IPS-NIHi11 (cell line): ENCODE results near the gene EHD3.

ENCODE experiments used
- DNase-seq: peaks from one replicate; pipeline ENCODE4 v3.0.0; 2012; ENCODE audit warnings: mixed read lengths, low spot score

EHD3 gene

DNA sequence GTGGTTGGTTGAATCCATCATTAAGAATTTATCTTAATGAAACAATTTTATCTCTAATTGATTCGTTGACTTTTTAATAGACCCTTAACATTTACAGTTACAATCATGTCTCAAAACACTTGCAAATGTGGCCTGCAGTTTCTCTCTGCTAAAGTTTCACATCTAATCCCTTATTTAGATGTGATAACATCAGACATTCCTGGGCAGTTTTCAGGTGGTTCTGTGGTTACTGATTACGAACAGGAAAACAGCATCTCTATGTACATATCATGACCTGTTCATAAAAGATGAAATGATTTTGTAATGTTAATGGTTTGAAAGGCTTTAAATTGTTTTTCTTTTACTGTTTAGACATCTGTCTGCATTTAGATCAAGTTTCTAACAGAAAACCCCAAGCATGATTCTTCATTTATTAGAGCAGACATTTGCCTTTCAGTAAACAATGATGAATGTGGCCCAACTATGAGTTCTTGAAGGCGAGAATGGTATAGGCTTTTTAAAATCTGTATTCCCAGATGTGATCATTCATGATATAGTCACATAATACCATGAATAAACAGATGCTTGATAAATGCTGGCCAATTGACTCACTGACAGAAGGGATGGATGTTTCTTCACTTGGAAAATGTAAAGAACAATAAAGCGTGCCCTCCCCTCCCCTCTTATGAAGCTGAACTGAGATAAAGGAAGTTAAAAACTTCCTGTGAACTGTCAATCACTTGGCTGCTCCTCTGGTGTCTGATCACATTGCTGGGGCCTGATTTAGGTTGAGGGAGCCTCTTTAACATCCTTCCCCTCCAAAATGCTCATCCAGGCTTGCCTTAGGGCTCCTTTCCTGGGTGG is 20.1 kb upstream of the EHD3 start:
- no peak for DNase-seq

DNA sequence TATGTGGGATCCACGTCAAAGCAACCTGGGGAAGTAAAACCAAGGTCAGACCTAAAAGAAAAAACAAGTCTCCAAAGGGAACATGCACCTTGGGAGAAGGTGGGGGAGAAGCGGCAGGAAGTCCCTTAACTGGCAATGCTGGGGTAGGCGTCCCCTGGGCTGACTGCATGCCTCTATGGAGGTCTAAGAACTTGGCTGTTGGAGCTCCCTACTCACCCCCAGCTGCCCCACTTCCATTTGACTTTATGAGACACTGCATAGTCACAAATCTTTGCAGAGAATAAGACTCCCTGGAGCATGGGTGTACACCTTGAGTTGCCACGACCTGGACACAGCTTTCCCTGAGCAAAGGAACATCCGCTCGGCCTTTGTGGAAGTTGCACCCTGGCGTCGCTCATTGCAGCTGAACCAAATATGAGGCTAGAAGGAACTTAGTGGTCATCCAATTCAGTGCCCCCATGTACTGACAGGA is 19.5 kb upstream of the EHD3 start:
- DNase-seq: no peak

DNA sequence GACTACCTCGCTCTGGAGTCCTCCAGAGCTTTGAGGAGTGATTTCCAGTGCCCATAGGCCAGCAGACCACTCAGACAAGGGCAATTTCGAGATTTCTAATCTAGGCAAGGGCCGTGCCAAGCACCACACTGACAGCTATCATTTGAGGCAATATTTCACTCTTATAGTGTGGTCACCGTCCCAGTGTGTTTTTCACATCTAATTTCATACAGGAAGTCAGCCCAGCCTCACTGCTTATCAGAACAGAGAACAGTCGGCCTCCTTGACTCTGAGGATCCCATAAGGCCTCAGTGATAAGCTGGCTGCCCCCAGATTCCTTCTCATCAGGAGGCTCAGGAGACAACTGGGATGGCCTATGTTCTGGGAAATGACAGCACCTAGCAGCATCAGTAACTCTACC is 17.2 kb upstream of the EHD3 start:
- no peak for DNase-seq

DNA sequence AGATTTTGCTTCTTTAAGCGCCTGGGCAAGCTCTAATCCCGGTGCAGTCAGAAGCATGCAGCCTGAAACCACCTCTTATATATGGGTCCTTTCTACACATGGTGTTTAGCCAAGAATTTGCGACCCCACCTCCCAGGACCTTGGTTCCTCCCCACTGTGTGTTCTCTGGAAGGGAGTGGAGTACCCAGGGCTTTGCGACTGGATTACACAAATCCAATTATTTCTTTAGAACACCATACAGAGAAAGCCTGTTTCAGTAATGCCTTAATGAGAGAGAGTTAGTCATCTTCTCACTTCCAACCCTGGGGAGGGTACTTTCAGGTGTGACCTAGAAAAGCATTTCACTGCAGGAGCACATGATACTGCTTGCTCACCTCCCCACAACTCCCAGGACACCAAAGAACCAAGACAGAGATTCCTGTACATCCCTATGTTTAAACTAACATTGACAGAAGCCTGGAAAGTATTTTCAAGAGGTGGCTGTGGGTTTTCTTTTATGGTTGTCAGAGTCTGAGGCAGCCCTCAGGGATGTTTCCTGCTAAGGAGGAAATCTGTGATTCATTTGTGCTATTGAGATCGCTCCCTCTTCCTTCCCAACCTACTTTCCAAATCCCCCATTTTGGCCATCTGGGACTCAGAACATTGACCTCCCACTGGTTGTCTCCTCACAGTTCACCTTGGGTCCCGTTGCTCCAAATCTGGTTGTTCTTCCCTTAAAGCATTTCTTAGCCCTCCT is 16.3 kb upstream of the EHD3 start, which contains the start of gene CAPN14:
Gene CAPN14 (minus strand): TSS at position 51 of the 736 bp plus-strand sequence. CDS start 12,068 bp downstream, outside the sequence.
- no peak for DNase-seq

DNA sequence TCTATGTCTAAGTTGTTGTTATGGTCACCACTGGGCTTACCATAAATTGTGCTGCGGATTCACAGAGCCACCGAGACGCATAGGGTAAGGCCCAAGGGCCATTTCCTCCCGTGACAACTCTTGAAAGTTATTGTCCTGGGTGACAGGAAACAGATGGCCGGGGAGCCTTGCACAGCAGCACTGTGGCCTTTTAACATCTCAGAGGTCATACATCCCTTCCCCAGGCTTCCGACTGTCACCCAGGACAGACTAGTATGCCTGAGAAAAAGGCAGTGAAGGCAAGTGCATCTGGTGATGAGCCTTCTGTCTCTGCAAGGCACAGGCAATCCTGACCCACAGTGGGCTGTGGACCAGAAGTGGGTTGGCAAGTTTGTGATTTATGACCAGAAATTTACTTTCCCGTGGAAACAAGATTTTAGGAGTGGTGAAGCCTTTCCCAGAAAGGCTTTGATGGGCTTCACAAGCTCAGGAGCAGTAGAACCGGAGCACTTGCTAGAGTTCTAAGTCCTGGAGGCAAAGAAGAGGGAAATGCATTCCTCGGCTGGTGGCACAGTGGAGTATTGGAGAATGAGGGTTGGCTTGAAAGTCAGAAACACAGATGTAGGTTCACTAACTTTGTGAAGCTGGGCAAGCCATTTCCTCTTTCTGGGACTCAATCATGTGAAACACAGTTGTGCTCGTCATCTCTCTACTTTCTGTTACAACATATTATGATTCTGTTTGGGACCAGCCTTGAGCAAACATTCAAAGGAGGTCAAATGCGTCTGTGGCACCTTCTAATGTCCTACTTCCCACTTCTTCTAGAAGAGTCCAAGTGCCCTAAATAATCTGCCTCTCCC is 14.6 kb upstream of the EHD3 start:
- no peak for DNase-seq

DNA sequence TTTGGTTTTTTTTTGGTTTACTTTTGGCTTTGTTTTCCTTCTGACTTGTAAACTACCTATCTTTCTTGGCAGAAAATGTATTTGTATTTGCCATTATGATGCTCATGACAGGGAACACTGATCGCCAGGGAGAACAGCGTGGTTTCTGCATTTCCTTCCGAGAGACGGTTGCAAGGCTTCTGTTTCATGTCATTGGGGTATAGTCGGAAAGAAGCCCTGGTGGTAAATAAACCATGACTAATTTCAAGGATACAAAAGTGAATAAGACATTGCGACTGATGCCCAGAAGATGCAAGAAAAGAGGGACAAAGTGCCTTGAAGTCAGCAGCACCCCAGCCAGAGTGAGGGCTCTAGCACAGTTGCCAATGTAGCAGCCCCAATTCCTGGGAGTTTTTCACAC is 12.4 kb upstream of the EHD3 start:
- no peak for DNase-seq

DNA sequence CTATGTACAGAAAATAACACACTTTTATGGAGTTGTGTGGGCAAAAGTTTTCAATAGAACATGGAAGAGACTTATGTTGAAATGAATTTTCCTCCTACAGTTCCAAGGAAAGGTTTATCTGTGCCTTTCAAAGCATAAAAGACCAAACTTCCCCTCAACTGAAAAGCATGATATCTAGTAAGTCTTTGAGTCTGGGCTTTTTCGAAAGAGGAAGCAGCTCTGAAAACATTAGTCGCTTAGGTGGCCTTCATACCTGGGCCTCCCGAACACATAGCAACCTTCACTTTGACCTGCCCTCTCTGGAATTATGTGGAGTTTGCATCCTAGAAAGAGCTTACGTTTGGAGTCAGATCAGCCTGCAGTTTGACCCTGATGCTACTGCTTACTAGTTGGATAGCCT is 11.9 kb upstream of the EHD3 start:
- no peak for DNase-seq

DNA sequence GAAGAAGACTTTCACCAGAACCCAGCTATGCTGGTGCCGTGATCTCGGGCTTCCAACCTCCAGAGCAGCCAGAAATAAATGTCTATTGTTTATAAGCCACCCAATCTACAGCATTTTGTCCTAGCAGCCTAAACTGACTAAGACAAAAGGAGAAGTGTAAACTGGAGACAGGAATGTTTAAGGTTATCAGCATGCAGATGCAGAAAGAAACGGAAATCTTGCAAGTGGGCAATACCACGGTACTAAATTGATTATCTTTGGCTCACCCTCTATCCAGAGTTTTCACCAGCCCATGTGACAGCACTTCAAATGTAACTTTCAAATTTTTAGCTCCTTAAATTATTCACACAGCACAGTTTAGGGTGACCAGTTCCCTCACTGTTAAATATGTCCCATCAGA is 10.9 kb upstream of the EHD3 start:
- no peak for DNase-seq

DNA sequence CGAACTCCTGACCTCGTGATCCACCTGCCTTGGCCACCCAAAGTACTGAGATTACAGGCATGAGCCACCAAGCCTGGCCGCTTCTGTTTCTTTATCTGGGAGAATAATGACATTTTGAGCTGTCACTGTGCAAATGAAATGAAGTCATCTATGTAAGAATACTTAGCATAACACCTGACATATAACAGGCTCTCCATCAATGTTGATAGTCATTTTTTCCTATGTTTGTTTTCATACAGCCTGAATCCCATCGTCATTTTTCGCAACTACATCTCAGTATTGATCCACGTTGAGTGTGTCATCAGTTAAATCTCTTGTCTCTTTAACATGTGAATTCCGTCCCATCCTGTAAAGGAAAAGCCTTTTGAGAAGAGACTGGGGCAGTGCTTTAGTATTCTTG is 10.2 kb upstream of the EHD3 start:
- no peak for DNase-seq

DNA sequence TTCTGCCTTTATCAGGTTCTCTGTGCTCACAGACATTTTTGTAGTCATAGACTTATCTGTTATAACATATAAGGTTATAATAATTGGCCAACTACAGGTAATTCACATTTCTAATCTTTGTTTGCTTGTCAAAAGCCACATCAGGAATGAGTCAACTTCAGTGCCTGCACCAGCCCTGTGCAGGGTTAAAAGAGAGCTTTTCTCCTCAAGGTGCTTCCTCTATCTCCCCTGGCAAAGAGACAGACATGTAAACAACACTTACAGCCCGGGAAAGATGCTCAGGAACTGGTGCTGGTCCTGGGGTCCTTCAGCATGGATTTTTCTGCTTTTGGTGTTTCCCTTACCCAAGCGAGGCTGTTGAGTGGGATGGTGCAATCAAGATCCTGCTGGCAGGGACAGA is 7.7 kb upstream of the EHD3 start:
- no peak for DNase-seq

DNA sequence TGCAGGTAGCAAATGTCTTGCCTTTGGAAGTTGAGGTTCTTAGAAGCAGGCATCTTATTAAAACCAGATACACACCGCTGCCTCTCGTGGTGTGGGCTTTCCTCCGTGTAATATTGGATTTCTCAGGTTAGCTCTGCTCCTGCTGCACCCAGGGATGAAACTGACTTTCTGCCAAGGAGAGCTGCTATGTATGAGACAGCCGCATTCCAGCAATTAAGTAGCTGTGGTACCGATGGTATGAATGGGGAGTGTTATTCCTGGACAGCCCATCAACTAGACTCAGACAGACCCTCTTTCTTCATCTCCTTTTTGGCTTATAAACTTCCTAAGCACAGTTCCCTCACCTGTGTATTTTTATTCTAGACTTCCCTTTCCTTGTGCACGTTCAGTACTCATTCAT is 6.8 kb upstream of the EHD3 start:
- no peak for DNase-seq

DNA sequence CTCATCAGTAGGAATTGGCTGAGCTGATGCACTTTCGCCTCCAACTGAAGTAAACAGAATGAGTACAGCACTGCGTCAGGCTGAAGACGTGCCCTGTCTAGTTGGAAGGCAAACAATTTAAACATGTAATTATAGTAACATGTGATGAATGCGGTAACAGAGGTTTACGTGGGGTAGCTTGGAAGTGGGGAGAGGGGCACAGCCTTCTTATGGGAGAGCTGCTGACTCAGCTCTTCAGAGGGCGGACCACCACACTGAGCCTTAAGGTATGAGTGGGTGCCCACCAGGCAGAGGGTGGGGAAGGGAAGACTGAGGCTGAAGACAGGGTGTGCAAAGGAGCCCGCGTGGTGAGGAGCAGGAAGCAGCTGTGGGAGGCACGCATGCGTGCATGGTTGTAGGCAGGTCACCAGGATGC is 6.2 kb upstream of the EHD3 start:
- no peak for DNase-seq

DNA sequence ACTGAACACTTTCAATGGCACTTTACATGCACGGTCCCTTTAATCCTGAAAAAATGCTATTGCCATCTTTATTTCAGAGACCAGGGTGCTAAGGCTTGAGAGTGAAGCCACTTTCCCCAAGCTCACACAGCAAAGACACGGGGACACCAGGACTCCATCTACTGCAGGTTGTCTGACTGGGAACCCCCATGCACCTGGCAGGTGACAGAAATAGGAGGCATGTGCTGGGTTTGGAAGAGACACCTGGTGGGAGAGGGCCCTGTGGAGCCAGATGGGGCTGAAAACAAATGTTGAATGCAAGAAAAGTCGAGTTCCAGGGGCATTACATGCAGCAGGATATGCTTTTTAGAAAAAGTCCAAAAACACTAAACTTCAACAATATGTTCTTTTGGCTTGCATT is 5.2 kb upstream of the EHD3 start:
- DNase-seq: no peak

DNA sequence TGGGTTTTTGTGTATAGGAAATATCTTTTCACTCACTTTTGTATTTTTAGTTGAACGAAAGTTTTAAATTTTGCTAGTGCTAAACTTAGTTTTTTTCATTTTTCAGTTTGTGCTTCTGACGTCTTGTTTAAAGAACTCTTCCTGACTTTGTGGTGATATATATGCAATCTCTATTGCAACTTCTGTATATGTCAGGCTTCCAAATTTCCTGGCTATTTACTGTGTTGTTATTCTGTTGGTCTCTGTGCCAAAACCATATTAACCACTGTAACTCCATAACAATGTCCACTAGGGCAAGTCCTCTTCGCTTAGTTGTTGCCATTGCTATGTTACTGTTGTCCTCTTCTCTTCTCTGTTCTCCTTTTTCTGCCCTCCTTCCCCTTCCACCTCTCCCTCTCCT is 3.2 kb upstream of the EHD3 start:
- no peak for DNase-seq

DNA sequence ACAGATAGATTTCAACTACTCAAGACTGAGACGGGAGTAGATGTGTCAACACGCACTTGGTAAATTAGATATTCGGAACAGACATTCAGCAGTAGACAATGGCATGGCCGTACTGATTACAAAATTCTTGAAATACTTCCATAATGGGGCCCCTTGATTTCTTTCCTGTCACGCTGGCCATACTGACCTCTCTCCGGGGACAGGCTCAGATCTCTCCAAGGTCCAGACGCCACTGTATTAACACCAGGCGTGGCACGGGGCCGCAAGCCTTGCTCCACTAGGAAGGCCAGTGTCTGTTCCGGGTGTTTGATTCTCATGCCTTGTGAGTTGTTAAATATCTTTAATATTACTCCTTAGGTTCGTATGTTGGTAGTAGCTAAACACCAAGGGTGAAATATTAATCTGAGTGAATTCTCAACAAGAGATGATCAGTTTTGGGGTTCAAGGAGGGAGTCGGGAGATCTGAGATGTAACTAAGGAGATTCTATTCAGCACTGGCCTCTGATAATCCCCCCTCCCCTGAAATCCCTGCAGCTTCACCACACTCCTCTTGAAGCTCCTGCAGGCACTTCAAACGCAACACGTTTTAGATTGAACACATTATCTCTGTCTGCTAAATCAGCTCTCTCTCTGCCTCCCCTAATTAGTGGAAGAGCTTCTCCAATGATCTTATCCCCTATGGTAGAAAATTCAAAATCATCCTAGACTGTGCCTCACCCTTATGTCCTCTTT is 2.2 kb upstream of the EHD3 start:
- no peak for DNase-seq

DNA sequence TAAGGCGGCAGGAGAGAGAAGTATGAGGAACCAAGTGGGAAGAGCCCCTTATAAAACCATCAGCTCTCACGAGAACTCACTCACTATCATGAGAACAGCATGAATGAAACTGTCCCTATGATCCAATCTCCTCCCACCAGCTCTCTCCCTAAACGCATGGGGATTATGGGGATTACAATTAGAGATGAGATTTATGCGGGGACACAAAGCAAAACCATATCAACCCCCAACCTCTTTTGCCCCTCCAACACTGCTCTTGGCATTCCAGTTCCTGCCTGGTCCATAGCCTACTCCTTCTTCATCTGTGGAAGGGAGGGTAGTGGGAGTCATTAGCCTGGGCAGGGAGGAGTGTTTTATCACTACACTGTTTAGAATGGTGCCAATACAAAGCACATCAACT is 1.4 kb upstream of the EHD3 start:
- DNase-seq: no peak

DNA sequence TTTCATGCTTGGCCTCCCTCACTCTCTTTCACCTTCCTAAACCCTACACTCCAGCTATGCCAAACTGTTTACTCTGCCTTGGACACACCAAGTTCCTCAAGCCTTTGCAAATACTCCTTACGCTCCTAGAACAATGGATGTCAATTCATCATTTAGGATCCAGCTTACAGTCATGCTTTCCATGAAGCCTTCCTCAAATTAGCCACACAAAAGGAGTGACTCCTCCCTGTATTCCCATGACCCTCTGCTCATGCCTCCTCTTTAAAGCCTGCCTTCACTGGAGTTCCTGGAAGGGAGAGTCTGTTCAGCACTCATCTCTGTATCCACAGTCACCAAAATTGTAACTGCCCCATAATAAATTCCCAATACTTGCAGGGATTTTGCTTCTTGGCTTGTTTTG is 721 bp upstream of the EHD3 start:
- DNase-seq: no peak

DNA sequence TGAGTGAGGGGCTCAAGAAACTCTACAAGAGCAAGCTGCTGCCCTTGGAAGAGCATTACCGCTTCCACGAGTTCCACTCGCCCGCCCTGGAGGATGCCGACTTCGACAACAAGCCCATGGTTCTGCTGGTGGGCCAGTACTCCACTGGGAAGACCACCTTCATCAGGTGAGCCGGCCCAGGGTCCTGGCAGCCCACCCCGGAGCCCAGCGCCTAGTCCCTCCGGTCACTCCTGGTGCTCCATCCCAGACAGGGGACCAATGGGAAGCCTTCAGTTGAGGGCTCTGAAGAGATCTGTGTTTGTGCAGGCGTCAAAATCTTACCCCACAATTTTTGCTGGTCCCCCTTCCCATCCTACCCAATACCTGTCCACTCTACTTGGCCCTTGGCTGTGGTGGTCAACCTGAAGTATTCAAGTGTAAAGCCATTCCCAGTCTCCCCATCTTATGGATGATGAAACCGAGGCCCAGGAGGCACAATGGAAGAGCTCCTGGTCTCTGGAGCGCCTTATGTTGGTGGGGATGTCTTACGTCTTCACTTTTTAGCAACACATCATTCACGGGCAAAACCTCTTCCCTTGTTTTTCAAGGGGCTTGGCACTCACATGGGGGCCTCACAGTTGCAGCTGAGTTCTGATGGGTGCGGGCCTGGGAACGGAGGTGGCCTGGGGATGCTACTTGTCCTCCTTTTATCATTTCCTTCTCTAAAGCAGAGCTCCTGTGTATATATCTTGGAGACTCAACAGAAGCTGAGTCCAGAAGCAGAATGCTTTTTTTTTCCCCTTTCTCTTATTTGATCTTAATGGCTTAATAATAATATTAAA is 941 bp downstream of the EHD3 start:
- DNase-seq: no peak

DNA sequence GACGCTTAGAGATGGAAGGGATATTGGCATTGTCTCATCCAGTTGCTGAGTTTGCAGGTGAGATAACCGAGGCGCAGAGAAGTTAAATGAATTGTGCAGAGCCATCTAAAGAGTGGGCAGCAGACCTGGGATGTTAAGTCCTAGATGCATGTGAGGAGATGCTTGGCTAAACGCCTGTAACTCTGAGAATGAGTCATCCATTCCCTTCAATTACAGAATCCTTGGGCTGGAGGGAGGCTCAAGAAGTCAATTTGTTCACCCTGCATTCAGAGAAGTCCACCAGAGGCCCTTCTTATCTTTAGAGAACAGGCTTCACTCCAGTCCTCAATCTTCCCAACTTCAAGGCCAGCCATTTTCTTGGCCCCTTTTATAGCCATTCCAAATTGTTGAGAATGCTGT is 1.6 kb downstream of the EHD3 start:
- no peak for DNase-seq

DNA sequence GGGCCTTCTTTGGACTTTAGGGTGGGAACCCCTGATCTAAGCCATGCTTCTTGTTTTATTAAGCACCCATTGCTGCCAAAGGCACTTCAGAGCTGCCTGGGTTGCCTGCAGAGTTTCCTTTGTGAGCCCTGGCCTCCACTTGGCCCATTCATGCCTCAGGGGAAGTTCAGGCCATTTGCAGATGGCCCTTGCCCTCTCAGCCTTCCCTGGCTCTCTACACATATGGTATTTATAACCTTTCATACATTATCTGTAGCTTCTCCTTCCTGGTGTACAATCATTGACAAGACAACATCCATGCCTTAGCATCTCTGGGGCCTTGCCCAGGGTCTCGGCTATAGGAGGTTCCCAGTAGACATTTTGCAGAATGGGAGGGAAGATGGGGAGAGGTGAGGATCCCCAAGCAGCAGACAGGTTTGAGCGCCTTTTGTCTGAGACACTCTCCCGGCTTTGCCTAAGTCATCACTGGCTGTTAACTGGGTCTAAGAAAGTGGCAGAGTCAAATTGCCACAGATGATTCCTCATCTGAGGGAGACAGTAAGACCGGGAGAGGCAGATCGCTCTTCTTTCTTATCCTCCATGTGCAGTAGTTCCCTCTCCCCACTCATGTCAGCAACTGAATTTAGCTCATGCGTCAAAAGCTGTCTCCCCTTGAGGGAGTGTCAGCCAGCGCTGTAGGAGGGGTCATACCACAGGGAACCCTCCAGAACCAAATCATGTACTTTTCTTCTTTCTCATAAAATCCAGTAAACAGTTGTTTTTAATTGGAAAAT is 2.7 kb downstream of the EHD3 start:
- no peak for DNase-seq
